GM18526 (cell line): ENCODE data around the gene PLXNA2.

ENCODE experiments used
- POLR2A ChIP-seq: IDR thresholded peaks from 3 replicates; pipeline ENCODE4 v1.6.1; 2011; ENCODE audit not compliant: insufficient read length; ENCODE audit errors: extremely low read depth

PLXNA2 gene

DNA sequence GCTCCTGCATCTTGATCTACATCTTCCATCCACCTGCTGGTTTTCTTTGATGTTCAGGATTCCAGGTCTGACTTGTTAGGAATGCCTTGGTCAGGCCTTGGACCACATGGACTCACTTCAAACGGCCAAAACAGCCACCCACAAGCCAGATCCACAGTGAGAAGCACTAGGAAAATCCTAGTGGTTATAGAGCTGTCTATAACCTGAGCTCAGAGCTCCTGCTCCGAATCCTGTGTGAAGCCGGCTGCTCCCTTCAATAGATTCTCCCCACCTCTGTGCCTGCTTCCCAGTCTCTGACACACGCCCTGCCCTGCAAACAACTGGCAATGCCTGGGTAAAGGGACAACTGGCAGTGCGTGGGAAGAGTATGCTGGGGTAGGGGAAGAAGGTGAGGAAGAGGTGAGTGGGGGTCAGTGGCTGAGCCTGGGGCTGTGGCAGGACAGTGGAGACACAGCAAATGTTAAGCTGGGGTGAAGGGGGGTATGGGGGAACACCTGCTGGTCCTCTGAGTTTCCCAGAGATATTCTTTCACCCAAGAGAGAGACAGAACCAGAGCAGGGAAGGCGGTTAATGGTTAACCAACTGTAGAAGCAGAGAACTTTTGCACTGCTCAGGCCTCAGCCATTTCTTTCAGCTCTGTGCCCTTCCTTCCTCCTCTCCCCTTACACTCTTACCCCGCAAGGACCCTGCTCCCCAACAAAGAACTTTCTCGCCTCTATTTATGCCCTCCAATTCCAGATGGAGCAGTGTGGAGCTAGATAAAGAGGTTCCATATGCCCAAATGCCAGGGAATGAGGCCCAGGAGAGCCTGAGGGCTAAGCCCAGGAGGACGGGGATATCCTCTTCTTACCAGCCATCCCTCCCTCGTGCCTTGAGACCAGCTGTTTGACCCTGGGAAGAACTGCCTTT is 4.5 kb downstream of the PLXNA2 start:
- no peak for TF ChIP-seq POLR2A

- no peak for TF ChIP-seq POLR2A
Measured at GRCh38 chr1:208238710-208239472, 5.3 kb downstream of the PLXNA2 start.

GRCh38 chr1:208237241-208237640 is 6.9 kb downstream of the PLXNA2 start:
- no peak for TF ChIP-seq POLR2A

GRCh38 chr1:208235982-208236761 is 8.0 kb downstream of the PLXNA2 start:
- no peak for TF ChIP-seq POLR2A

DNA sequence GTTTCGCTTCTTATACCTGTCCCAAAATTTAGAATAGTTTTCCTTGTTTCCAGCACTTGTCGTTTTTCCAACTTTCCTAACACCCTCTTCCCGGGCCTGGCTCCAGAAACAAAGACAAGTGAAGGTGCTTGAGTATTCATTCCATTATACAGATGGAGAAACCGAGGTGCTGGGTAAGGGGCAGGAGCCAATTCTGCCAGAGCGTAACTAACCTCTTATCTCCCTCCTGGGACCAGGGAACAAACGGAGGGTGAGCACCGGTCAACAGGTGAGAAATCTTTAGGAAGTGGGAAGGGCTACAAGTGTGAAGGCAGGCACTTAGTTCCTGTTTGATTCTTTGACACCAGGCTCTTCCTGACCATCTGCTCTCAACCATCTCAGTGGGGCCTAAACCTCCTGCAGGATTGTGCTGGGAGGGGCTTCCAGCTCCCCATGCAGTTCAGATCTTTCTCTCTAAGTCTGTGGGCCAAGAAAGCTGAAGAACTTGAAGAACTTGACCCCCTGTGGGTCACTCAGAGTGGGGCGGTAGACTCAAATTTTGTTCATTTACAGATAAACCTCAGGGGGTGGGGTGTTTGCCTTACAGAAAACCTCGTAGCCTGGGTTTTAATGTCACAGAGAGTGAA is 8.7 kb downstream of the PLXNA2 start:
- TF ChIP-seq POLR2A, result no peak

GRCh38 chr1:208234721-208235120 is 9.5 kb downstream of the PLXNA2 start:
- TF ChIP-seq POLR2A, result no peak

DNA sequence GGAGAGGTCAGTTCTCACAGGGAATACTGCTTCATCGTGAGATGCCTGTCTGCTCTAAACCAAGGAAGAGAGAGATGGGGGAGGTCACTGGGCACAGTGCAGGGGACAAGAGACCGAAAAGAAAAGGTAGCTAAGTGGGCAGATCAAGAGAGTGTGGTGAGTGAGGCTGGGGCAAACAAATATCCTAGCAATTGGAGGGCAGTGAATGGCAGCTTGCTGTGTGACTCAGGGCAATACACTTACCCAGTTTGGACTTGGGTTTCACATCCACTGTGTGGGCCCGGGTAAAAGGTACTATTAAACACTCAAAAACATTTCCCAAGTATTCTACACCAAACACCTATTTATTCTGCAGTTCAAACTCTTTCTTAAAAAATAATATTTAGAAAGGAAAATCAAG is 10.2 kb downstream of the PLXNA2 start:
- TF ChIP-seq POLR2A, result no peak

DNA sequence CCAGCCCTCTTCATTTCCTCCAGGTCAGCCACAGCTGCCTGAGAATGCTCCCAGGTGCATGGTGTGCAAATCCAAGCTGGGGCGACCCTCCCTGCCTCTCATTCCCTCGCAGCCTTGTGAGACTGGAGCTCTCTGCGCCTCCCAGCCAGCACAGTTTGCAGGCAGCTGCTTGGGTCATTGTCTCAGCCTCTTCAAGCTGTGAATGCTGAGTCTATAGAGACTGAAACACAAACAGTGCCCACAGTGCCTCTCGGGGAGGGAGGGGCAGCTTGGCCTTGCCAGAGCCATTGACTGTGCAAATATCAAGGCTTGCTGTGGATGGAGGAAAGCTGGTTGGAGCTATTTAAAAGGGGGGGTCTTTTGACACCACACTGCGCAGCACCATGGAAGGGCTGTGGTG is 10.6 kb downstream of the PLXNA2 start:
- no peak for TF ChIP-seq POLR2A

DNA sequence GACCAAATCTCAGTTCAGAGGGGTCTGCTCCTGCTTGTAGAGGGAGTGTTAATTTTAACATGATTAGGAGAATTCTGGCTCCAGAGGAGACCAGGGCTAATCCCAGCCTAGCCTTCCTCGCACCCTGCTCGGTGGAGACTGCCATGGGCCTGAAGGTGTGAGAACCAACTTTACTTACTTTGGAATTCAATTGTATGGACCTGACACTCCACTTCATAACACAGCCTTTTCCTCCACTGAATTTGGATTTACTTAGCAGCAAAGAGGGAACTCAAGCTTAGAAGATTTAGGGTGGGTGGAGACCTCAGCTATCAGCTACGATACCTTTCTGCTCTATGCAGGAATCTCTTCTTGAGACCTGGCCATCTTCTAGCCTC is 11.5 kb downstream of the PLXNA2 start:
- no peak for TF ChIP-seq POLR2A

DNA sequence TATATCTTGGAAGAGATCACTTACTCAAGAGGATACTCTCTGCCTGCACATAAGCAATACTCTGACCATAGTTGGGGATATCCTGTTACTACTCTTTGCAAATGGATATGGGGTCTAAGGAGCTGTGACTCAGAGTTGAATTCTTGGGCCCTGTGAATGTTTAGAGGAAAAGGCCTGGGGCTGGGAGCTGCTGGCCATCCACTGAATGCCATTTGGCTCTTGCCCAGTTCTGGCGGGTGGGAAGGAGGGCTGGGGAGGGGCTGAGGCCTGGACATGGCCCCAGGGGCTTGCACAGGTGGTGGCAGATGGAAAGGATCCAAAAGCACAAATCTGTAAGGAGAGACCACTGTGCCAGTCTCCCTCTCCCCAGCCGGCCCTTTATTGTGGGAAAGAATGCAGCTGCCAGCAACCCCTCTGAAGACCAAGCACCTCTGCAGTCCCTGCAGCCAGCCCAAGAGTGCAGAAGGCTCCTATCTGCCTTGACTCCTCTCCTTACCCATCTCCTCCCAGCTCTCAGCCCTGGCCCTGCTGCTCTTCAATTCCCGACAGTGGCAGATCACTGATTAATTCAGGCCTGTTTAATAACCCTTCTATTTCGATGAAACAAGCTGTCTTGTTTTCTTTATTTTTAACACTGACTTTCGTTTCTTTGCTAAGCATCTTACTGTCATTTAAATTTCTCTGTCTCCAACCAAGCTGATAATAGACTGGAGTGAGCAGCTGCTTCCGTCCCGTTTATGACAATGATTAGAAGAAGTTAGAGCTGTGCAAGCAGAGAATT is 12.1 kb downstream of the PLXNA2 start:
- TF ChIP-seq POLR2A, result no peak

DNA sequence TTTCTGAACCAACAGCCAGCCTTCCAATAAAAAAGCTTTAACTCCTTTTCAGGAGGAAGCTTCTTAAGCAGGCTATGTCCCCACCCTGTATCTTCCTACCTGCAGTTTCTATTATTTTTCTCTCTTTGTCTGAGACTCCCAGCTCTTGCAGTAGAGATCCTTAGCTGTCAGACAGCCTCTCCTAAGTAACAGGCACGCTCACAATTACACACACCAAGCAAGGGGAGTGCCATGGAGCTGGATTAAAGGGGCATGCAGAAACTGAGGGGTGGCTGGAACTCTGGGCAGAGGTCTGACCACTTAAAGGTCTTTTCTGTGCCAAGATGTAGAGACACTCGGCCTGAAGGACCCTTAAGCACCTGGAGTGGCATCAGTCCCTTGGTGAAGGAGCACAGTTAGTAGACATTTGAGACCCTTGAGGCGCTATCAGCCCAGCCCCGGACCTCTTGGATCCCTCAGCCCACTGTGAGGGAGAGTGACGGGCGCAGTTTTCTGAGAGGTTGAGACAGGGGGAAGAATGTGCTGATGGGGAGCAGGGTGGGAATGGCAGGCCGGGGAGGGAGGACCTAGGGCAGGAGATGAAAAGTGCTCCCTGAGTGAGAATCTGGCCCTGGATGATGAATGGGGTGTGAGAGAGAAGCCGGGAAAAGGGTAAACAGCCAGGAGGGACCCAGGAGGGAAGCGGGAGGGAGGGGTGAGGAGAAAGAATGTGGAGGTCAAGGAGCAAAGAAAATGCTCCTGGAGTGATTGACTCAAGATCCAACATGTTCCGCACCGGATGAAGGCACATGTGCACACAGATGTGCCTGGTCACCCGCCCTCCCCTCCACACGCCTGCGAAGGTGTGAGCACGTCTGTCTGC is 13.3 kb downstream of the PLXNA2 start:
- TF ChIP-seq POLR2A, result no peak

- no peak for TF ChIP-seq POLR2A
Measured at GRCh38 chr1:208228550-208228949, 15.6 kb downstream of the PLXNA2 start.

DNA sequence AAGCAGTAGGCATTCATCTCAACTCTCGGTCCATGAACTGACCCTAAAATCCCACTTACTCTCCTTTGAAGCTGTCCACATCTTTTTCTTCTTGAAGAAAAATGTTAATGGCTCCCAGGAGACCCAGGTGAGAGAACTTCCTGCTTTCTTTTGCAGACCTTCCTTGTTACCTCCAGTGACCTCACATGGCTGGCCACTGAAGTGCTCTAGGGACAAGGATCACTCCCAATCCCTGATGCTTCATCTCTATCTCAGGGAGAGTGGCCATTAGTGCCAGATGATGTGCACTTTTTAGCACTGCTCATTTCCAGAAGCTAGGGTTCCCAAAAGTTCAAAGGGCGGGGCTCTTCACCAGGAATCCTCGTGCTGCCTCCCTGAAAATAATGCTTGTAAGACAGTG is 16.2 kb downstream of the PLXNA2 start:
- TF ChIP-seq POLR2A, result no peak

- TF ChIP-seq POLR2A, result no peak
Measured at GRCh38 chr1:208227366-208227765, 16.8 kb downstream of the PLXNA2 start.
